Measurements from ENCODE around the gene PRSS37.

DNA sequence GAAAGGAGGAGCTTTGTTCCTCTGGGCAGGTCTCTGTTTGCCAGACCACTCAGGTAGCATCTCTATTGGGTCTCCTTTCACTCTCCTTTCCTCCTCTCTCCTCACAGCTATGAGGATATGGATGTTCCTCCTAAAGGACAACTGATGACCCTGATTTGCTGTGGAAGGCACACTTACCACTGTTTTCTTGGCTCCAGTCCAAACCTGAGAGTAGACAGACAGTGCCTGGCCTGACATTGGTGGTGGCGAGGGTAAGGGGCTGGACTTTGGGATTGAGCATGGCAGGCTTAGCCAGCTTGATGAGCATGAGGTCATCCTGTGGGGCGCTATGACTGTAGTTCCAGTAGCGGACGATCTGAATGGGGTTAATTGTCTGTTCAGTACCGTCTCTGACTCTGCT lies 3.6 kb downstream of the PRSS37 start:
- TF ChIP-seq, protein P1, sequence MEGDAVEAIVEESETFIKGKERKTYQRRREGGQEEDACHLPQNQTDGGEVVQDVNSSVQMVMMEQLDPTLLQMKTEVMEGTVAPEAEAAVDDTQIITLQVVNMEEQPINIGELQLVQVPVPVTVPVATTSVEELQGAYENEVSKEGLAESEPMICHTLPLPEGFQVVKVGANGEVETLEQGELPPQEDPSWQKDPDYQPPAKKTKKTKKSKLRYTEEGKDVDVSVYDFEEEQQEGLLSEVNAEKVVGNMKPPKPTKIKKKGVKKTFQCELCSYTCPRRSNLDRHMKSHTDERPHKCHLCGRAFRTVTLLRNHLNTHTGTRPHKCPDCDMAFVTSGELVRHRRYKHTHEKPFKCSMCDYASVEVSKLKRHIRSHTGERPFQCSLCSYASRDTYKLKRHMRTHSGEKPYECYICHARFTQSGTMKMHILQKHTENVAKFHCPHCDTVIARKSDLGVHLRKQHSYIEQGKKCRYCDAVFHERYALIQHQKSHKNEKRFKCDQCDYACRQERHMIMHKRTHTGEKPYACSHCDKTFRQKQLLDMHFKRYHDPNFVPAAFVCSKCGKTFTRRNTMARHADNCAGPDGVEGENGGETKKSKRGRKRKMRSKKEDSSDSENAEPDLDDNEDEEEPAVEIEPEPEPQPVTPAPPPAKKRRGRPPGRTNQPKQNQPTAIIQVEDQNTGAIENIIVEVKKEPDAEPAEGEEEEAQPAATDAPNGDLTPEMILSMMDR (IDR thresholded peaks at IDR 0.05): no peak
- TF ChIP-seq POLR2A (IDR thresholded peaks at IDR 0.05): no peak

Data from body of pancreas (tissue), 4 donors.